ENCODE measurements around the gene ABHD6.
A peak's percentile ranks its signal among the peaks of the same experiment; 100 is the strongest.
"Not testable (repeated sequence)": the region's sequence is repeated elsewhere in the genome, so short reads cannot be mapped to it uniquely, and the experiment has no call there.

ABHD6 gene

DNA sequence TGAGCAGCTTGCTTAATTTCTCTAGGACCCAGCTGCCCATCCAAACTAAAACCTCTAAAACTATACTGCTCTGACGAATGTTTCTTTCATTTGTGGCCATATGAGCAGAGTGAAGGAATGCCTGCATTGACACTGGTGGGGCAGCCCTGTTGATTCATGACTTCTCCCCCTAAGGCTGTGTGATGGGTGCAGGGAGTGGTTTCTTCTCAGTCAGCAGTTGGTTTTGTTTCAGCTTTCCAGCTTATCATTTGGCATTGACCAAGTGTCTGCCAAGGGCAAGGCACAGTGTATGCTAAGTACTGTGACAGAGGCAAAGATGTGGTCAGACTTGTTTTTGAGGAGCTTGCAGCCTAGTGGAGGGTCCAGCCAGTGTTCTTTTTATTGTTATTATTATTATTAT is 4.7 kb downstream of the ABHD6 start:
- DNase-seq (ENCODE audit: low read depth, low spot score), result no peak

DNA sequence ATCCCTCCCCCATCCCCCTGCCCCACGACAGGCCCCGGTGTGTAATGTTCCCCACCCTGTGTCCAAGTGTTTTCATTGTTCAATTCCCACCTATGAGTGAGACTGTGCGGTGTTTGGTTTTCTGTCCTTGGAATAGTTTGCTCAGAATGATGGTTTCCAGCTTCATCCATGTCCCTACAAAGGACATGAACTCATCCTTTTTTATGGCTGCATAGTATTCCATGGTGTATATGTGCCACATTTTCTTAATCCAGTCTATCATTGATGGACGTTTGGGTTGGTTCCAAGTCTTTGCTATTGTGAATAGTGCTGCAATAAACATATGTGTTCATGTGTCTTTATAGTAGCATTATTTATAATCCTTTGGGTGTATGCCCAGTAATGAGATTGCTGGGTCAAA is 5.3 kb downstream of the ABHD6 start:
- DNase-seq (ENCODE audit: low read depth, low spot score), result not testable (repeated sequence)

DNA sequence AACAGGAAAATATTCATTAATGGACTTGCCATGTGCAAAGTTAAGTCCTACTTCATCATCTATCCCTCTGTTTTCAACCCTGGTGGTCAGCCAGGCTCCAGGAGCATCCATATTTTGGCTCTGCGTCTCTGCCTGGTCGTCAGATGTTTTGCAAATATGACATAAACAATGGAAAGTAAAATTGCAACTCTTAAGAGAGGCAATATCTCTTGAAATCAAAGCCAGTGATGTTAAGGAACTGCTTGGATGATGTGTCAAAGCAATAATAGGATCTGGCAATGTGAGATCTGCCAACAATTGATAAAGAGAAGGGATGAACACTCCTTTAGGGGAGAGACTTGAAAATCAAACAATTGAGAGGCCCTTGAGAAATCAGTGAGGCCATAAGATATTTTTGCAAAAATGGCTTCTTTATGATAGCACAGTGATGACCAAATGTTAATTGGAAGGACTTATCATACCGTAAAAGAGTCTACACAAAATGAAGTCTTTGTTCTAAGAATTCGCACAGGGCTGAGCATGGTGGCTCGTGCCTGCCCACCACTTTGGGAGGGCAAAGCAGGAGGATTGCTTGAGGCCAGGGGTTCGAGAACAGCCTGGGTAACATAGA is 6.5 kb downstream of the ABHD6 start:
- DNase-seq (ENCODE audit: low read depth, low spot score), result no peak

DNA sequence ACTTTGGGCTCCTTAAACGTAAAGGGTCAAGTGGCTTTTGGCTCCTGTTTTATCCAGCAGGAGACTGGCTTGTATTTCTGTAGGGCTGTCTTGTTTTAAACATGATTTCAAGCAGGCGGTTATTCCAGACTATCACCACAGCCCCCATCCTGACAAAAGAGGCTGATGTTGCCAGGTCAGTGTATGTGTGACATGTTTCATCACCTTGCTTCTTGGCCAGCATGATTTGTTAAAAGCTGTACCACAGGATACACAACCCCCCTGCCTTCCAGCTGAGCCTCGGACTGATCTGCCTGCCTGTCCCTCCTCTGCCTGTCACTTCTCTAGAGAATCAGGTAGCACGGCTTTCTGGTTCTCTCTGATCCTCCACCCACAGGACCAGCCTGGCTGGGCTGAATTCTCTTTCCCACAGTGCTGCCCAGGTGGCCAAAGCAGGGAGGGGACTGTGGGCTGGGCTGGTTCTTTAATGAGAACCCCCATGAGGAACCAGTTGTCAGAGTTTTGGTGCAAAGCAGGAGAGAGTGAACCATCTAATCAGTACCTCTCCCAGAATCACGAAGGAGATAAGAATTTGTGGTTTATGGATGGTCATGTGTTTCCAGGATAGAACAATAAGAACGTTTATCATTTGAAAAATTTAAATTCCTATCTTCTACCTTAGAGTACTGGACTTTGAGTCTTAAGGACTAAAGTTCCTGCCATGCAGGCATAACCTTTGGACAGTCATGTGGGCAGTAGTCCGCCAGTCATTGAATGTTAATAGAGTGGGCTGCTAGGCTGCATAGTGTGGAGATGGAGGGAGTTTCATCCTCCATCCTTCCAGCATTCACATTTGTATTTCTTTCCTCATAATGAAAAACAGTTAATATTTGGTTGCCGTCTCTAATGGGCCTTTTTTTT is 8.8 kb downstream of the ABHD6 start:
- DNase-seq (ENCODE audit: low read depth, low spot score), result no peak

DNA sequence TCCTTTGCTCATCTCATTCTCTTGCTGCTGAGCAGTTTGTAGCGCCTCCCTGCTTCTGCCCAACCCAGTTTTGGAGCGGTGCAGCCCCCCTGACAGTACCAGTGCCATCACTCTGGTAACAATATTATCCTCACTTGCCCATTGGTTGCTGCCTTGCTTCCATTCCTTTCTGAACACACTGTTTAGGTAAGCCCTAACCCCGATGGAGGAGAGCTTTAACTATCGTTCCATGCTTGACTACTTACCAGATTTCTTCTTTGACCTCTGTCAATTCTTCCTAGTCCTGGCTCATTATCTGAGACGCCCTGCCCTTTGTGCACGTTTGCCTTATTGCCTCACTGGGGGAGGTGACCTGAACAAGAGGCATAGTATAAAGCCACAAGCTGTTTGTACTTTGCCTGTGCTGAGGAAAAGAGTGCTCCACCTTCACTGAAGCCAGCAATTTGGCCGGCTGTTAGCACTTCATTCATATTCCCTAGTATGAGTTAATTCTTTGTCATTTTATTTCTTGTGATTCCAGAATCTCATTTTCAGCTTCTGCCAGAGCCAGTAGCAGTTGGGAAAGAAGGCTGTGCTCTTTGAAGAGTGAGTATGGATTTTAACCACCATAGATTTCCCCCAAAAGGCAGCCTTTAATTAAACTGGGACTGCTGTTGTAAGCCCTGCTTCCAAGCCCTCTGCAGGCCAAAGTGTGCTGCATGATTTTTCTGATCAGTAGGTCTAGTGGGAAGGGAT is 11.9 kb downstream of the ABHD6 start:
- no peak for DNase-seq (ENCODE audit: low read depth, low spot score)

DNA sequence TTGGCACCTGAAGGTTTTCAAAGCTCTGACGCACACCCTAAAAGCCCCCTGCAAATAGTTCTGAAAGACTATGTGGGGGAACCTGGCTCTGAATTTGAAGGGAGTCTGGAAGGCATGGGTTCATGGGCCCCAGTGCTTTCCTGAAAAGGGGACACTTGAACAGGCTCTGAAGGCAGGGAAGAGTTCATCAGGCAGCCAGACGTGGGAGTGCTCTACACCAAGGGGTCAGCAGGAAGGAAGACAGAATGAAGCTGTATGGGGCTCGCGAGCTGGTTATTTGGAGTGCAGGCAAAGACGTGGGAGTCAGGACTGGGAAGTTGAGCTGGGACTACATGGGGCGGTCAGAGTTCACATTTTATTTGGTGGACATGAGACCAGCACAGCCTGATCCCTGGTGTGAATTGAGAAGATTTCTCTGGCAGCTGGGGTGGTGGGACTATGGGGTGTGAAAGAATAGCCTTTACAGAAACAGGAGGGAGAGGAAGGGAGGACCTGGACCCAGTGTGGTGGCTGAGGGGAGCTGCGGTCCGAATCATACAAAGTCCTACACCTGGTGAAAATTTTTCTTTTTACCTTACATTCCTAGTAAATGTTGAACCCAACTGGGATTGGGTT is 12.6 kb downstream of the ABHD6 start:
- no peak for DNase-seq (ENCODE audit: low read depth, low spot score)

DNA sequence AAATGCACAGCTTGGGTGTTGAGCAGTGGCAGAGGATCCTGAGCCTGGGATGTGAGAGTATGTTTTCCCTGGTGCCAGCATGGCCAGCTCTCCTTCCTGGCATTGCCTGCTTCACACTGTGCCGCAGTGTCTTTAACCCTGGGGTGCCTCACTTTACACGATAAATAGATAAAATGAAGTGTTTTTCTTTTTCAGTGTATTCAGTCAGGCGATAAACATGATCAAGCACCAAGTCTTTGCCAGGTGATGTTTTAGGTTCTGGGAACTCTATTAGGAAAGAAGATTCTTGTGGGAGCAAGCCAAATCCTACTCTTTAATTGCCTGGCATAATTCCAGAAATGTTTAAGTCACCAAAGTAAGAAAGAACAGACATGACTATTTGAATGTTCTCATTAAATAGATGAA is 14.0 kb downstream of the ABHD6 start:
- DNase-seq (ENCODE audit: low read depth, low spot score), result no peak

DNA sequence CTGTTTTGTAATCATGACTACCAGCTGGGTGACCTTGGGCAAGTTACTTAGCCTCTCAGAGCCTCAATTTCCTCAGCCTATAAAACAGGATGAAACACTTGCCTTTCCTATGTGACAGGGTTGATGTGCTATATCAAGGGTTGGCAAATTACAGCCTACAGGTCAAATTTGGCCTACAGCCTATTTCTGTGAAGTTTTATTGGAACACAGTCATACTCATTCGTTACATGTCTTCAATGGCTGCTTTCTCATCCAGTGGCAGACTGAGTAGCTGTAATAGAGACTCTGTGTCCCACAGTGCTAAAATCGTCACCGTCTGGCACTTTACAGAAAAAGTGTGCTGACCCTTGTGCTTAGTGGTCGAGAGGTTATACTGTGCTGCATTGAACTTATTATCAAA is 16.6 kb downstream of the ABHD6 start:
- DNase-seq (ENCODE audit: low read depth, low spot score), result no peak

DNA sequence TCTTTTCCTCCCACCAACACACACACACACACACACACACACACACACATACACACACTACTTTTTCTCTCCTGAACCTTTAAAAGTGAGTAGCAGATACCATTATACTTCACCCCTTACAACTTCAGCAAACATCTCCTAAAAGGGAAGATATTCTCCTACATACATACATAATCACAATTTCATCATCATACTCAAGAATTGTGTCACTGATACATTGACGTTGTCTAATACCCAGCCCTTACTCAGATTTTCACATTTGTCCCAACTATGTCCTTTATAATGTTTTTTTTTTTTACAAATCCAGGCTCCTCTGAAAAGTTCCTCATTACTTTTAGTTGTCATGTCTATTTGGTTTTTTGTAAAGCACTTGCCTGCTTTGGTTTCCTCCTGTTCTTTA is 18.5 kb downstream of the ABHD6 start:
- DNase-seq (ENCODE audit: low read depth, low spot score), result no peak

DNA sequence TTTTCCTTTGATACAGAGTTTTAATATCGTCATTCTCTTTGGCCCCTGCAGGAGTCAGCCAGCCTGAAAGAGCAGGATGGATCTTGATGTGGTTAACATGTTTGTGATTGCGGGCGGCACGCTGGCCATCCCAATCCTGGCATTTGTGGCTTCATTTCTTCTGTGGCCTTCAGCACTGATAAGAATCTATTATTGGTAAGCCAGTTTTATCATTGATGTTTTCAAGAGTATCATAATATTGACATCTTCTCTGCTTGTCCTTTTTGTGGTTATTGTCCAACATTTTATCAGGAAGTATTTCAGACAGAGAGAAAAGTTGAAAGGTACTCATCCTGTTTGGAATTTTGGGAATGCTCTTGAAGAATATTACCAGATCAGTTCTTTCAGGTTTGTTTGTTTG is 18.9 kb downstream of the ABHD6 start:
- DNase-seq (ENCODE audit: low read depth, low spot score), result no peak

DNA sequence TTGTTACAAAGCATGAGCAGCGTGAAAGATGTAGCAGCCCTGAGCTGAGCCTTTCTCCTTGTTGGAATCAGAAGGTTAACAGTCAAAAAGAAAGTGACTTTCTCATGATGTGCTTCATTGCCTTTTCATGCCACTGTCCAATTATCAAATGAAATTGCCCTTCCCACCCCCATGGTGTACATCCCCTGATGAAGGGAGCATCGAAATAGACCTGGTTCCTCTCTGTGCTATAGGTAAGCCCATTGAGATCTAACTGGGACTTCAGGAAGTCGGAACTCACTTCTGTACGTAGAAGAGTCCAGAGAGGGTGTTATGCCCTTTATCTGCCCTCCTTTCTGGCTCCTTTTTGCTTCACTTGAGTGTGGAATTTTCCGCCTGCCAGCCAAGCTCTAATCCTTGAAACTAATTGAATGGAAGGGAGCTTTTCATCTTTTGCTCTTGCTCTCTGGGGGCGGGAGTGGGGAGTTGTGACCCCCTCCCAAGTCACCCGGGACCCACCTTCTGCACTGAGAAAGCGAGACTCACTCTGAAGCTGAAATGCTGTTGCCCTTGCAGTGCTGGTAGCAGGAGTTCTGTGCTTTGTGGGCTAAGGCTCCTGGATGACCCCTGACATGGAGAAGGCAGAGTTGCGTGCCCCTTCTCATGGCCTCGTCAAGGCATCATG is 20.9 kb downstream of the ABHD6 start:
- DNase-seq (ENCODE audit: low read depth, low spot score), result no peak

DNA sequence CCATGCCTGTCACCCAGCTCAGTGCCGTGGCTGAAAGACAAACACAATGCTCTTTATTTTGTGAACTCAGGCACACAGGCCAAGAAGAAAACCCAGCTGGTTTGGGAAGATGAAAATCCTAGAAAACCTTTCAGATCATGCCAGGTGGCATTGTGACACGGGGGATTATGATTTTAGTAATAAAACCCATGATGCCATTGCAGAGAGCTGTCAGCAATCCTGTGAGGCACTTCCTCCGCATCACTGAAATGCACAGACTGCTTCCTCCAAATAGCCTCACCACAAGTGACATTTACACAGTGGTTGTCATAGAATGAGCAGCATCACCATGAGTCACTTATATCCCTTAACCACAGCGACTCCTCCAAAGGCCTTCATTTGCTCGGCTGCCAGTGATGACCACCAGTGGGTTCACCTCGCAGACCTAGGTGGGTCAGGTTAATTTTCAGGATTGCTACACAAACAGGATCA is 22.7 kb downstream of the ABHD6 start:
- no peak for DNase-seq (ENCODE audit: low read depth, low spot score)

DNA sequence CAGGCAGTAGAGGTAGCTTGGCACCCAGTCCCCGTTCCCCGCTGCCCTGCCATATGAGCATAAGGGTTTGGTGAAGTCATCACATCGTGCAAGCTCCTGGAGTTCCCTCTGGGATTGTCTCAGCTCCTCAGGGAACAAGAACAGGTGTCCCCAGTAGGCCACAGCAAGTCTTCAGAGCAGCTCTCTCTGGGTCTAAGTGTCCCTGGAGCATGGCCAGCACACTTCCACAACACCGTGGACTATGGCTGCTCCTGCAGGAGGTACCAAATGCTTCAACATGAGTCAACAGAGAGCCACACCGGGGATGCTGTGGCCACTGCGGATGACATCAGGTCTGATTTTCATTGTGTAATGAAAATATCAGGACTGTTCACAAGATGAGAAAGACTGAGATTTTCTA is 23.1 kb downstream of the ABHD6 start:
- DNase-seq (ENCODE audit: low read depth, low spot score), result no peak

DNA sequence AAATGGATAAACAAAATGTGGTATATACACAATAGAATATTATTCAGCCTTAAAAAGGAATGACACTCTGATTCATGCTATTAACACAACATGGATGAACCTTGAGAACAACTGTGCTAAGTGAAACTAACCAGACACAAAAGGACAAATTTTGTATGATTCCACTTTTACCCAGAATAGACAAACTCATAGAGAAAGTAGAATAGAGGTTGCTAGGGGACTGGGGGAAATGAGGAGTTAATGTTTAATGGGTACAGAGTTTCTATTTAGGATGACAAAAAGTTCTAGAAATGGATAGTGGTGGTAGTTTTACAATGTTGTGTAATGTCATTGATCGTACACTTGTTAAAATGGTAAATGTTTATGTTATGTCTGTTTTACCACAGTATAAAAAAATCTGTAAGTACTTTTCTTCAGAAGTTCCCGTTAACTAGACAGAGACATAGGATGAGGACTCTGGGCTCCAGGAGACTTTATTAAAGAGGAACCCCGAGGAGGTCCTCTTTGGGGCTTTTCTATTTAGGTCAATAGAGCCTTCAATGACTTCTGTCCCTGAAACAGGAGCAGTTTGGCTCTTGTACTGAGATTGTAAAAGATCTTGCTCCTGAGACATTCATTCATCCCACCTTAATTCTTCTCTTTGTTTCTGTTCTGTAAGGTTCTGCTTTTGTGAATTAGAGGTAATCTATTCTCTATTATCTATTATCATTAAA is 24.5 kb downstream of the ABHD6 start:
- DNase-seq (ENCODE audit: low read depth, low spot score), result no peak

DNA sequence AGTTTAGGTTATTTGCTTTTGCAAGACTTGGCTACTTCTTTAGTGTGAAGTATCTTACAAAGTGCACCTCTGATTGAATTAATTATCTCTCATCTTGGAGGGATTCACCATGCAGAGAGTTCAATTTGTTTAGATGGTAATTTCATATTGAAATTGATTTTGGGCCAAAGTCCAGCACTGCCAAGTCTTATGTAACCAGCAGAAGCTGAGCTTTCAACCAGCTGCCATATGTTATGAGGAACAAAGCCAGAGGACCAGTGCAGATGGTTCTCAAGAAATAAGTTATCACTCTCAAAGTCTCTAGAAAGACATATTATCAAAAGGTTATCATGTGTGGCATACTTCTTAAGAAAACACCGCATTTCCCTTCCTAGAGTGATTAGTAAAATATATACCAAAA is 29.0 kb downstream of the ABHD6 start:
- no peak for DNase-seq (ENCODE audit: low read depth, low spot score)

DNA sequence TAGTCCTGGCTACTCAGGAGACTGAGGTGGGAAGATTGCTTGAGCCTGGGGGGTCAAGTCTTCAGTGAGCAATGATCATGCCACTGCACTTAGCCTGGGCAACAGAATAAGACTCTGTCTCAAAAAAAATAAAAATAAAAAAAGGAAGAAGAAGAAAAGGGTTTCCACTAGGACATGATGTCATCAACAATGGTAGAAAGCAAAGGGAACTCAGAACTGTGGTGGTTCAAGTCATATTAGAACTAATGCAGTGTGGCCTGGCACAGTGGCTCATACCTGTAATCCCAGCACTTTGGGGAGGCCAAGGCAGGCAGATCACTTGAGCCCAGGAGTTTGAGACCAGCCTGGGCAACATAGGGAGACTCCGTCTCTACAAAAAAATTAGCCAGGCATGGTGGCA is 30.0 kb downstream of the ABHD6 start:
- DNase-seq (ENCODE audit: low read depth, low spot score), result not testable (repeated sequence)

DNA sequence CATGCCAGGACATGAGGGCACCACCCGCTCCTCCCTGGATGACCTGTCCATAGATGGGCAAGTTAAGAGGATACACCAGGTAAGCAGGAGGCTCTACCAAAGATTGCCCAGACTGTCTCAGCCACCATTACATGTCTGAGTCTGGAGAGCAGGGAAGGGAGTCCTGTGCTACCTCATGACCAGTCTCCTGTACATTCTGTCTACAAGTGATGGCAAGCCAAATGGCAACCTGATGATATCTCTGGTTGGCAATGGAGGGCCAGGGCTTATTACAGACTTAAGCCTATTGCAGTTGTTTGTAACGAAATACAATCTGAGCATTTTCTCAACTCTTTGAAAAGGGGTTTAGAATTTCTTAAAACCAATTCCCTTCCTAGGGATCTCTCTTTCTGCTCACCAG is 31.8 kb downstream of the ABHD6 start:
- DNase-seq (ENCODE audit: low read depth, low spot score), result no peak

DNA sequence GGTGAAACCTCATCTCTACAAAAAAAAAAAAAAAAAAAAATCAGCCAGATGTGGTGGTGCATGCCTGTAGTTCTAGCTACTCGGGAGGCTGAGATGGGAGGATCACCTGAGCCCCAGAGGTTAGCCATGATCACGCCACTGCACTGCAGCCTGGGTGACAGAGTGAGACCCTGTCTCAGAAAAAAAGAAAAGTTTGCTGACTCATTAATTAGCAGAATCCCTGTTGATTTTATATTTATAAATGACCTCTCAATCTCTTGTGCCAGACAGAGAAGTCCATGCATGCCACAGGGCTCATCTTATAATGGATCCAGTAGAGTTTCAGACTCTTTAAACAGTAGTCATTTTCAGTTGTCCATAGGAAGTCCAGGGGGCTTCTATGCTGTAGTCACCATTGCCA is 32.9 kb downstream of the ABHD6 start:
- no peak for DNase-seq (ENCODE audit: low read depth, low spot score)

DNA sequence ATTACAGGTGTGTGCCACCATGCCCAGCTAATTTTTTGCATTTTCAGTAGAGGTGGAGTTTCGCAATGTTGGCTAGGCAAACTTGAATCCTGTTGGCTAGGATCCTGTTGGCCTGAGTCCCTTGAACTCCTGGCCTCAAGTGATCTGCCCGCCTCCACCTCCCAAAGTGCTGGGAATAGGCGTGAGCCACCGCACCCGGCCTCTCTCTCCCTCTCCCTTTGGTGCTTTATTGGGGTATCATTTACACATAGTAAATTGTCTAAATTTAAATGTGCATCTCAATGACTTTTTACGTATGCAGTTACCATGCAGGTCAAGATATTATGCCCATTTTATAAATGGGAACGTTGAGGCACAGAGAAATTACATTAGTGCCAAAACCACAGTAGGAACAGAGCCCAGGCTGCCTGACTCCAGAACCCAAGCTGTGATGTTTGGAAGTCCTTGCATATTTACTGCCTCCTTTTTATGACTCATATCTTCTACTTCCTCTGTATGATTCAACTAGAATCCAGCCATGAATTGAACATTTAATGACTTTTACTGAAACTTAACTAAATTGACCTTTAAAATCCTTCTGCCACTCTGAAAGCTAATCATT is 34.4 kb downstream of the ABHD6 start:
- peak; percentile 53 for DNase-seq (ENCODE audit: low read depth, low spot score)

DNA sequence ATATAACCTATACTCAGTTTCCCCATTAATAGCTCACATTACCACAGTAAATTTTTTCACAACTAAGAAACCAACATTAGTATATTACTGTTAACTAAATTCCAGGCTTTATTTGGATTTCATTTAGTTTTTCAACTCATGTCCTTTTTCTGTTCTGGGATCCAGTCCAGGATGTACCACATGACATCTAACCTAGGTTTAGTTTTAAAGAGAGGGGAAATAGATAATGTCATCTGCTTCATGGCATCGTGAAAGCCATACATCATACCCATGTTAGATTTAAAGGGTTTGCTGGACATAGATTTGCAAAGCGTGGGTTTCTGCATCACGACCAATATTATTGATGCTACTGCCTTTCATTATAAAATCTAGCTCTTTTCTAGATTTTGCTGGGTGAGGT is 35.3 kb downstream of the ABHD6 start:
- DNase-seq (ENCODE audit: low read depth, low spot score), result no peak

Data from smooth muscle cell of the brain vasculature (primary cell).